Muscle layer of colon (tissue), 2 donors: ENCODE data around the gene TMPRSS2.

Source experiments
- H3K27ac ChIP-seq: one replicate; pipeline ENCODE4 v1.7.0; 2013; ENCODE audit warnings: low read depth, mild to moderate bottlenecking, low read length, moderate library complexity
- H3K27me3 ChIP-seq, 2 donors: one replicate each; pipeline ENCODE4 v1.7.0; 2013; ENCODE audit warnings: low read length in 2 of 2, mild to moderate bottlenecking in 2 of 2; ENCODE audit not compliant: insufficient read depth in 2 of 2, control insufficient read depth in 1 of 2
- H3K36me3 ChIP-seq: one replicate; pipeline ENCODE4 v1.7.0; 2013; ENCODE audit warnings: mild to moderate bottlenecking, low read length; ENCODE audit not compliant: insufficient read depth
- H3K4me1 ChIP-seq: one replicate; pipeline ENCODE4 v1.7.0; 2013; ENCODE audit warnings: mild to moderate bottlenecking, low read length; ENCODE audit not compliant: insufficient read depth
- H3K4me3 ChIP-seq, 2 donors: one replicate each; pipeline ENCODE4 v1.7.0; 2013; ENCODE audit warnings: low read length in 2 of 2, low read depth in 1 of 2, mild to moderate bottlenecking in 1 of 2, moderate library complexity in 1 of 2
- H3K9ac ChIP-seq: one replicate; pipeline ENCODE4 v1.7.0; 2013; ENCODE audit warnings: low read length
- H3K9me3 ChIP-seq: one replicate; pipeline ENCODE4 v1.7.0; 2013; ENCODE audit warnings: mild to moderate bottlenecking, low read length
- donor health status: abdominal sarcoma.
- donor health status: Adenocarcinoma of cecum.

Gene TMPRSS2

DNA sequence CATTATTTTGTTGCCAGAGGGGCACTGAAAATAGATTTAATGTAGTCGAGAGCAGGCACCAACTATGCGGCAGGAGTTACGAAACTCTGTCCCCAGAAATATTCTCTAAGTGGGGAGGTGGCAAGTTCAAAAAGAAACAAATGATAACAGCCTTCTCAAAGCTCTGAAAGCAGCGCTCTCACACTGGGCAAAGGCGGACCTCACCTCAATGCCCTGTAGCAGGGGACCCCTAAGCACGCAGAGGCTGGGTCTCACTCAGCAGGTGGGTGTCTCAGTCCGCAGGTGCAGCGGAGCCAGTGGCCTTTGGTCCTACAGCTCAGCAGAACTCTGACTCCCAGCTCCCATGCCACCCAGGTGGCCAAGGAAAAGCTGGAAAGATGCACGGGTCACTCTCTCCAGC is 21.8 kb upstream of the TMPRSS2 start:
- no peaks in the 10 kb centered on the region for H3K9me3 ChIP-seq
- no peak overlapping the region for H3K27ac ChIP-seq
- no peak overlapping the region for H3K4me3 ChIP-seq
- H3K36me3 ChIP-seq = no peaks in the 10 kb centered on the region
- no peaks in the 10 kb centered on the region for H3K27me3 ChIP-seq
- no peak overlapping the region for H3K9ac ChIP-seq
- H3K4me1 ChIP-seq = no peaks in the 10 kb centered on the region

DNA sequence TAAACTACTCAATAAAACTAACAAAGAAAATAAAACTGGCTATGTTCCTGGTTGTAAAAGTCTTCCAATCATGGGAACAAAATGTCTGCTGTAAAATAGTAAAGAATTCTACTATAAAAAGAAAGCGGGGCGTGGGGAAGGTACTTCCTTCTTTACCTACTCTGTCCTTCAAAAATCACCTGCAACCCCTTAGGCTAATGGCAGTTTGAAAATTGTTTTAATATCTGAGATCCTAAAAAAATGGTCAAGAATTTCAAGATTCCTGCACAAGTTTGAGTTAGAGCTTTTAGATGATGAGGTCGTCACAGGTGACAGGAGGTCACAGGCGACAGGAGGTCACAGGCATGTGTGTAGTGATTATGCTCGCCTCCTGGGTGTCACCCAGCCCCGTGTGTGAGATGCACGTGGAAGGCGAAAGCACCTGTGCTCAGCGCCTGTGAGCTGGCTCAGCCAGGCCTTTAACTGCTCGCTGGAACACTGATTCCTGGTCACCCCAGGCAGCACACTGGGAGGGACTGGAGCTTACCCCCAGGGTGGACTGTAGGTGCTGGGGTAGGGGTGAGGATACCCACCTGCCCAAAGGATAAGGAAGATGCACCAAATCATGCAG is 18.6 kb upstream of the TMPRSS2 start:
- Histone ChIP-seq H3K27ac (no peak overlapping the region), H3K4me1 (no peaks in the 10 kb centered on the region), H3K36me3 (no peaks in the 10 kb centered on the region), H3K27me3 (no peaks in the 10 kb centered on the region), H3K9me3 (no peaks in the 10 kb centered on the region), H3K4me3 (no peak overlapping the region), H3K9ac (no peak overlapping the region)

DNA sequence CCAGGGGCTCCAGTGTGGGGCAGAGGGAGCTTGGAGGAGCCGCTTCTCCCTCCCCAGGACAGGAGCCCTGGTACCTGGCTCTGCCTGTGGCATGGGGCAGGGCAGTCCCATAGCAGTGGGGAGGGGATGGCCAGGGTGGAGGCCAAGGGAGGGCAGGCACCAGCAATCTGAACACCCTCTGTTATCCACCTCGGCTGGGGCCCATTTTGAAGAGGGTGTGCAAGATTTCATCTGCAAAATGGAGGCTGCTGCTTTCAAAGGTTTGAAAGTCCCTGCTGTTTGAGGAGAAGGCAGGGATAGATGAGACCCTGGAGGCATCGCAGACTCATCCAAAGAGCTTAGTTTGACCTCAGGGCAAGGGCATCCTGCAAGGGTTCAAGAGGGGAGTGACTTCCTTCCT is 15.2 kb upstream of the TMPRSS2 start:
- H3K9ac ChIP-seq = no peak overlapping the region
- H3K27ac ChIP-seq = no peak overlapping the region
- H3K27me3 ChIP-seq = no peaks in the 10 kb centered on the region
- H3K9me3 ChIP-seq = no peaks in the 10 kb centered on the region
- H3K4me1 ChIP-seq = no peaks in the 10 kb centered on the region
- H3K36me3 ChIP-seq = no peaks in the 10 kb centered on the region
- no peak overlapping the region for H3K4me3 ChIP-seq

DNA sequence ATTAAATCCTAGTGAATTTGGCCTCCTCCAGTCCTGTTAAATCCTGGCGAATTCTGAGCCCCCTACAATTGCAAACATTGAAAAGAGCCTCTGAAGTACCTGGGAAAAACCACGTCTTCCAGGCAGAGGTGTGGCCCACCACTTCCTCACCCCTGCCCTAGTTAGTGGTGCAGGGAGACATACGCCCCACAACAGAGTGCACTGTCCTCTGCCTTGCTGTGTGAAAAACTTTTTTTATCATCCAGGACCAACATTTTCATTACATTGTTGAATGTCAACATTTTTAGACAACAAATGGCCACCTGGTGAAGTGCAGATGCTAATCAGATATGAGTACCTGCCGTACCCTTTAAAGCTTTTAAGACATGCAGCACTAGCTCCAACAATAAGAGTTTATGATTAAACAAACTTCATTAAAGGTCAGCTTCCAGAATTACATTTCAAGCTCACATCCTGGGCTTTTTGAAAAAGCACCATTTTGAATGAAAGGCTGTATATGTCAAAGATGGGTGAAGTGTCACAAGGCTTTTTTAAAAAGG is 13.6 kb upstream of the TMPRSS2 start:
- Histone ChIP-seq H3K4me3 (no peak overlapping the region), H3K9me3 (no peaks in the 10 kb centered on the region), H3K9ac (no peak overlapping the region), H3K27ac (no peak overlapping the region), H3K4me1 (no peaks in the 10 kb centered on the region), H3K27me3 (no peaks in the 10 kb centered on the region), H3K36me3 (no peaks in the 10 kb centered on the region)

DNA sequence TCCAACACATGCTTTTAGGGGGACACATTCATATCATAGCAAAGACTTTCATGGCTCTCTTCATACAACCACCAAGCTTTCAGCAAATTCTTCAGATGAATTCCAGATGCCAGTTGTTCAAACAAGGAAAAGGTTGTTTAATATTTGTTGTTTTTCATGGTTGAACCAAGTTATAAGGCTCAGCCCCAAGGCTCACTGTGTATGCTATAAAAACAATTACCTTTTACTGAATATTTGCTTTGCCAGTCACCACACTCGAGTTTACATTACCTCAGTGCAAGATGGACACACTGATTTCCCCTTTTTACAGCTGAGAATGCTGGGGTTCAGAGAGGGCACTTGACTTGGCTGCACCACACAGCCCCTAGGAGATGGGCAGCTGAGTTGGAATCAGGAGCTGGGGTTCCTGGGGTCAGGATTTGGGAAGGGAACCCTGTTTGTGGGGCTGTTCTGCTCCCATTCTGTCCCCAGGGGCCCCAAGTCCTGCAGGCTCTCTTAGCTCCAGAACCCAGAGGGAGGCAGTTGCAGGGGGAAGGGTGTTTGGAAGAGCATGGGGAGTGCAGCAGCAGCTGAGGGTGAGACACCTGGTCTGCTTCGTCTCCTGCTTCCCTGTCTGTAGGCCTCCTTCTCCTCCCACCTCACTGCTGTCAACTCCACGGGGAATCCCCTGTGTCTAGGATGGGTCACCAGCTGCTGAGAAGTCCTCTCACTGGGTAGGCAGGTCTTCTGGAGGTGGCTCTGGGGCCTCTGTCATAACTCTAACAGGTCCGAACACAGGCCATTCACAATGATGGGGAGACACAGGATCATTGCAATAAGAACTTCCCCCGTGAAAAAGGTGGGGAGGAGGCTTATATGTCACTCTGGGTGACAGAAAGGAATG is 12.8 kb upstream of the TMPRSS2 start:
- H3K9me3 ChIP-seq = no peaks in the 10 kb centered on the region
- H3K9ac ChIP-seq = no peak overlapping the region
- H3K27ac ChIP-seq = no peak overlapping the region
- no peaks in the 10 kb centered on the region for H3K27me3 ChIP-seq
- H3K4me3 ChIP-seq = no peak overlapping the region
- H3K36me3 ChIP-seq = no peaks in the 10 kb centered on the region
- H3K4me1 ChIP-seq = no peaks in the 10 kb centered on the region

DNA sequence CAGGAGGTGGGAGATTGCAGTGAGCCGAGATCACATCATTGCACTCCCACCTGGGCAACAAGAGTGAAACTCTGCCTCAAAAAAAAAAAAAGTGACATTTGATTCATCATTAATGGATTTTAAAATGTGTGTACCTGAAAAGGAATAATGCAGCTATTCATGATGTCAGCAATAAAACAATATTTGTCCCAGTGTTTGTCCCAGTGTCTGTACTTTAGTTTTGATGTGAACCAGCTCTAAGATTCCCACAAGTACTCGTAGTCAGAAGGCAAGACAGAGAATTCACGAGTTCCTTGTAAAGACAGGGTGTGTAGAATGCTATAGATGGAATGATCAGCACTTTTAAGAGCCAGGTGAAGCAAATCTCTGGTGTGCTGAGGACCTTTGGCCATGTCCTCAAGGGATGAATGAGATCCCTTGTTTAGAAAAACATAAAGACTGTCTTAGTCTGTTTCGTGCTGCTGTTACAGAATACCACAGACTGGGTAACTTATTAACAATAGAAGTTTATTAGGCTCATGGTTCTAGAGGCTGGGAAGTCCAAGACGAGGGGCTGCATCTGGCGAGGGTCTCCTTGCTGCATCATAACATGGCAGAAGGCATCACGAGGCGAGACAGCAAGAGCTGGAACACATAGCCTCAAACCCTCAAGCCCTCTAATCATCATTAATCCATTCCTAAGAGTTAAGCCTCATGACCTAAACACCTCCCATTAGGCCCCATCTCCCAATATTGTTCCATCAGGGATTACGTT is 12.0 kb upstream of the TMPRSS2 start:
- Histone ChIP-seq H3K4me3 (no peak overlapping the region), H3K9me3 (no peaks in the 10 kb centered on the region), H3K27ac (no peak overlapping the region)

DNA sequence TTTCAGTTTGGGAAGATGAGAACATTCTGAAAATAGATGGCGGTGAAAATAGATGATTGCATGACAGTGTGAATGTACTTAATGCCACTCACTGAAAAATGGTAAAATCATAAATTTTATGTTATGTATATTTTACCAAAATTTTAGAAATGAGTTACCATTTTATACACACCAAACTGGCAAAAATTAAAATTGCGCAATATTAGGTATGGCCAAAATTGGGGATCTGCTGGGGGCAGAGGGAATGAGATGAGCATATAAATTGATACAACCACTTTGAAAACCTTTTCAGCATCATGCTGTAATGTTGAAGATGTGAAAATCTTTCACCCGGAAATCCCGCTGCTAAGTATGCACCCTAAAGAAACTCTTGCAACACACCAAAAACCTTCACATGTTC is 10.8 kb upstream of the TMPRSS2 start:
- no peaks in the 10 kb centered on the region for H3K36me3 ChIP-seq
- H3K27me3 ChIP-seq = no peaks in the 10 kb centered on the region
- no peaks in the 10 kb centered on the region for H3K4me1 ChIP-seq
- H3K4me3 ChIP-seq = no peak overlapping the region
- H3K9me3 ChIP-seq = no peaks in the 10 kb centered on the region
- no peak overlapping the region for H3K9ac ChIP-seq
- H3K27ac ChIP-seq = no peak overlapping the region

More for the DNA sequence above, 12.0 kb upstream of the TMPRSS2 start:
- no peaks in the 10 kb centered on the region for H3K36me3 ChIP-seq
- H3K27me3 ChIP-seq = no peaks in the 10 kb centered on the region
- H3K9ac ChIP-seq = no peak overlapping the region
- no peaks in the 10 kb centered on the region for H3K4me1 ChIP-seq

DNA sequence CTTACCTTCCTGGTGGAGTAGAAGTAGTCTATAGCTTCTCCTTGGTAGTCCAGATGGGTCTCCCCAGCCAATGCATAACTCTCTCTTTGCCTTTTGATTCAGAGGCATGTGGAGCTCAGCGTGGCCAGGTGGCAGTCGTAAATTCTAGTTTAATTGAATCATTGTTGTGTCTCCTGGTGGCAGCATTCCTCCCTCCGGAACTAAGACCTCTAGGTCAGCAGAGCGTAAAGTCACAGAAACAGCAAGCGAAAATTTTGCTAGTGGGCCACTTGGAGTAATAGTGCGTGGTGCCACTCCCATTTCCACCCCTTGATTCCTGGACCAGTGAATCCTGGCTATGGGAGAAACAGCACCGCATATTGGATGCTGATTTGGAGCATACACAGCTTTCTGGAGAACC is 3.9 kb upstream of the TMPRSS2 start:
- Histone ChIP-seq H3K27me3 (peaks cover 8 to 29% of the 10 kb centered on the region in 2 donors), H3K9ac (no peak overlapping the region), H3K4me3 (no peak overlapping the region), H3K4me1 (no peaks in the 10 kb centered on the region), H3K36me3 (no peaks in the 10 kb centered on the region), H3K9me3 (no peaks in the 10 kb centered on the region), H3K27ac (no peak overlapping the region)

DNA sequence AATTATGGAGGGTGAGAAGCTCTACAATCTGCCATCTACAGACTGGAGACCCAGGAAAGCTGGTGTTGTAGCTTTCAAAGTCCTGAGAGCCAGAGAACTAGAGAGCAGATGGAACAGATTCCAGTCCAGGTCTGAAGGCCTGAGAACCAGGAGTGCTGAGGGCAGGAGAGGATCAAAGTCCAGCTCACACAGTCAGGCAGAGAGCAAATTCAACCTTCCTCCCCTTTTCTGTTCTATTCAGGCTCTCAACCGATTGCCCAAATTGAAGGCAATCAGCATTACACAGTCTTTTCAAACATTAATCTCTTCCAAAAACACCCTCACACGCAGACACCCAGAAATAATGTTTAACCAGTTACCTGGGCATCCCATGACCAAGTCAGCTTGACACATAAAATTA is 2.5 kb upstream of the TMPRSS2 start:
- Histone ChIP-seq H3K4me1 (no peaks in the 10 kb centered on the region), H3K27me3 (peaks cover 8 to 40% of the 10 kb centered on the region in 2 donors), H3K27ac (no peak overlapping the region), H3K36me3 (no peaks in the 10 kb centered on the region), H3K9ac (no peak overlapping the region), H3K9me3 (no peaks in the 10 kb centered on the region), H3K4me3 (no peak overlapping the region)

DNA sequence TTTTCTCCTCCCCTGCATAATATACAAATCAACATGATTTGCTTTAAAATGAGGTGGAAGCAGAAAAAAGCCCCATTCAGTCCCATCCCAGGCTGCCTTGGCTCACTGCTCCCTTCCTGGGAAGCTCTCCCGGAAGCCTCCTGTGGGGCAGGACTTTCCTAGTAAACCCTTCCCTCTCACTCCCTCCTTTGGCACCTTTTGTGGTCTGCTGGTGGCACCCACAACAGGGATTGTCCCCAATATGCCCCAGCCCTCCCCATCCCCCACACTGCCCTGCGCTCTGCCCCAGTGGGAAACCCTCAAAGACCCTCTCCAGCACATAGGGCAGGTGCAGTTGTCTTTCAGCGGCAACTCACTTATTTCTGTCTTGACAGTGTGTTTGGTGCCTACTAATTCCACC is 1.8 kb upstream of the TMPRSS2 start:
- Histone ChIP-seq H3K4me1 (no peaks in the 10 kb centered on the region), H3K9me3 (no peaks in the 10 kb centered on the region), H3K4me3 (no peak overlapping the region), H3K9ac (no peak overlapping the region), H3K27ac (no peak overlapping the region), H3K27me3 (peaks cover 8 to 40% of the 10 kb centered on the region in 2 donors), H3K36me3 (no peaks in the 10 kb centered on the region)

DNA sequence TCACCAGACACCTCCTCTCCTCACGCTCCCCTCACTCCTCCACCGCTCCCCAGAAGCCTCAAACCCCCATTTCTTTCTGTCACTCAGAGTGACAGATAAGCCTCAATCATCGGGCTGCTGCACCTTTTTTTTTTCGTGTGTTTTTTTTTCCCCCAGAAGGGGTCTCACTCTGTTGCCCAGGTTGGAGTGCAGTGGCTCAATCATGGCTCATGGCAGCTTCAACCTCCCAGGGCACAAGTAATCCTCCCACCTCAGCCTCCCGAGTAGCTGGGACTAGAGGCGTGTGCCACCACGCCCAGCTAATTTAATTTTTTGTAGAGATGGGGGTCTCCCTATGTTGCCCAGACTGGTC is 1.2 kb upstream of the TMPRSS2 start:
- H3K36me3 ChIP-seq = no peaks in the 10 kb centered on the region
- H3K4me3 ChIP-seq = no peak overlapping the region
- H3K27me3 ChIP-seq = peaks cover 8 to 40% of the 10 kb centered on the region in 2 donors
- no peaks in the 10 kb centered on the region for H3K9me3 ChIP-seq
- H3K9ac ChIP-seq = no peak overlapping the region
- H3K27ac ChIP-seq = no peak overlapping the region
- no peaks in the 10 kb centered on the region for H3K4me1 ChIP-seq
